ENCODE measurements around the gene PISD. TPM values are rescaled to one million over a fixed set of nuclear protein-coding genes. Genes with fewer than 3 reads are reported as not detected.

PISD gene
- total and polyA plus RNA-seq, 2 donors (not counting 3 experiments of a cell fraction or from before 2014, with no cell fraction given): 53.4 to 58.0 TPM

- dilution Hi-C loops (cut with MboI; ENCODE audit: extremely low pct_ligation_motif_present, low sequenced_read_pairs) (no loop called here), intact Hi-C loops (cut with micrococcal nuclease) (loop anchor here (2.0 kb wide), 3 partner anchors 133 to 283 kb away; partner anchors contain the start of genes EIF4ENIF1, PATZ1 and SFI1)
- Histone ChIP-seq H4K20me1 (replicated peaks; ENCODE audit: control insufficient read depth, extremely low read depth, insufficient read depth, low read length) (no peaks in the 10 kb centered on the region), H3K4me1 (ENCODE audit: control insufficient read depth, extremely low read depth, insufficient read depth, low read length) (peaks cover 43% of the 10 kb centered on the region), H3K4me3 (replicated peaks in 1 of 3; ENCODE audit: insufficient read depth in 1 of 3, low read depth in 1 of 3, low read length in 3 of 3) (peak overlapping the region; percentile 0 to 58 (median 42)), H2AFZ (ENCODE audit: low read depth, low read length) (no peak overlapping the region), H3K36me3 (ENCODE audit: control insufficient read depth in 2 of 2, extremely low read depth in 1 of 2, insufficient read depth in 2 of 2, low read length in 2 of 2) (peaks cover 0 to 3% of the 10 kb centered on the region in 2 experiments), H3K9me1 (replicated peaks; ENCODE audit: control insufficient read depth, extremely low read depth, insufficient read depth, low read length) (no peaks in the 10 kb centered on the region), H3K79me2 (ENCODE audit: control insufficient read depth, insufficient read depth, low read length) (peaks cover 63% of the 10 kb centered on the region), H3K27me3 (ENCODE audit: control insufficient read depth in 2 of 2, insufficient read depth in 2 of 2, low read length in 2 of 2) (no peaks in the 10 kb centered on the region), H3K9ac (replicated peaks; ENCODE audit: extremely low read depth, insufficient read depth, low read length) (peak overlapping the region; percentile 85), H3K4me2 (ENCODE audit: insufficient read depth, low read length) (peak overlapping the region; percentile 49), H3K9me3 (replicated peaks; ENCODE audit: control insufficient read depth, insufficient read depth, low read length) (no peaks in the 10 kb centered on the region), H3K27ac (ENCODE audit: insufficient read depth, low read depth, low read length) (peak overlapping the region; percentile 81)
- ChIA-PET CTCF (interaction anchor here (0.8 to 11.3 kb wide), 7 partner anchors 15 to 178 kb away, joined by 3 to 216 read pairs (median 5); no protein-coding TSS in a partner anchor), POLR2A (interaction anchor here (1.0 to 1.4 kb wide), 2 partner anchors 9 to 27 kb away, joined by 3 to 4 read pairs; no protein-coding TSS in a partner anchor)
- BruUV-seq (replicated peaks): no TSS peak
- TF ChIP-seq JUN (IDR thresholded peaks at IDR 0.05; ENCODE audit: borderline replicate concordance, insufficient read depth, insufficient read length, low read depth) (no peak), MYC (IDR thresholded peaks at IDR 0.05; ENCODE audit: low read depth, low read length) (no peak), EZH2 (IDR thresholded peaks at IDR 0.05; ENCODE audit: borderline replicate concordance, low read depth, low read length, severe bottlenecking) (no peak), GATA2 (IDR thresholded peaks at IDR 0.05; ENCODE audit: insufficient read depth, insufficient read length, low read depth, low read length) (no peak), POLR2A (IDR thresholded peaks at IDR 0.05; ENCODE audit: low read depth, low read length) (no peak), FOS (IDR thresholded peaks at IDR 0.05; ENCODE audit: borderline replicate concordance, insufficient read depth, low read length) (no peak), POLR2AphosphoS5 (IDR thresholded peaks at IDR 0.05; ENCODE audit: insufficient read depth, low read depth, low read length) (no peak)
- TF ChIP-seq, protein P1, sequence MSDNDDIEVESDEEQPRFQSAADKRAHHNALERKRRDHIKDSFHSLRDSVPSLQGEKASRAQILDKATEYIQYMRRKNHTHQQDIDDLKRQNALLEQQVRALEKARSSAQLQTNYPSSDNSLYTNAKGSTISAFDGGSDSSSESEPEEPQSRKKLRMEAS (IDR thresholded peaks at IDR 0.05; ENCODE audit: insufficient read depth, insufficient read length): no peak
- TF ChIP-seq, protein P2, sequence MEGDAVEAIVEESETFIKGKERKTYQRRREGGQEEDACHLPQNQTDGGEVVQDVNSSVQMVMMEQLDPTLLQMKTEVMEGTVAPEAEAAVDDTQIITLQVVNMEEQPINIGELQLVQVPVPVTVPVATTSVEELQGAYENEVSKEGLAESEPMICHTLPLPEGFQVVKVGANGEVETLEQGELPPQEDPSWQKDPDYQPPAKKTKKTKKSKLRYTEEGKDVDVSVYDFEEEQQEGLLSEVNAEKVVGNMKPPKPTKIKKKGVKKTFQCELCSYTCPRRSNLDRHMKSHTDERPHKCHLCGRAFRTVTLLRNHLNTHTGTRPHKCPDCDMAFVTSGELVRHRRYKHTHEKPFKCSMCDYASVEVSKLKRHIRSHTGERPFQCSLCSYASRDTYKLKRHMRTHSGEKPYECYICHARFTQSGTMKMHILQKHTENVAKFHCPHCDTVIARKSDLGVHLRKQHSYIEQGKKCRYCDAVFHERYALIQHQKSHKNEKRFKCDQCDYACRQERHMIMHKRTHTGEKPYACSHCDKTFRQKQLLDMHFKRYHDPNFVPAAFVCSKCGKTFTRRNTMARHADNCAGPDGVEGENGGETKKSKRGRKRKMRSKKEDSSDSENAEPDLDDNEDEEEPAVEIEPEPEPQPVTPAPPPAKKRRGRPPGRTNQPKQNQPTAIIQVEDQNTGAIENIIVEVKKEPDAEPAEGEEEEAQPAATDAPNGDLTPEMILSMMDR (IDR thresholded peaks at IDR 0.05; ENCODE audit: extremely low read depth in 1 of 2, insufficient read depth in 1 of 2, low read depth in 1 of 2, low read length in 2 of 2): no peak
- DNase-seq (ENCODE audit: low read depth, low spot score): no peak
- no peak for FAIRE-seq
Measured at GRCh38 chr22:31629741-31630184, 32.3 kb downstream of the PISD start.
